Measurements from ENCODE around the gene GUCY1A1. TPM values are rescaled to one million over a fixed set of nuclear protein-coding genes. Genes with fewer than 3 reads are reported as not detected.

The GUCY1A1 gene
- total RNA-seq, 2 experiments from 2014 or later: 0.09 to 0.45 TPM

DNA sequence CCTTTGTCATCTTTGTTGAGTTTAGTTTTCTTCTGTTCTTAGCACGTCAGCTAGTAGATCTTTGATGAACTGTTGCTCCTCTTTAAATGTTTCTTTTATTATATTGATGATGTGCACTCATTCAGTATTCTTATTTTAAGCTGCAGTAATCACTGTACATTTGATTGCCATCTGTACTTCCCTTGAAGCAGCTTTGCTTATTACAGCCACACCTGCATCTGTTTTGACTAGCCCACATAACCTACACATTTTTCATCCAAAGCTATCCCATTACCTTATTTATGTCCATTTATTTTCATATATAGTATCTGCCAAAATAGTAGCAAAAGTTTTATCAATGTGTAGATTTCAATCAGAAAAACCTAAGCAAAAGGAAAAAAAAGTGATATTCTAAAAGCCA is 68.3 kb downstream of the GUCY1A1 start:
- CTCF ChIA-PET: no interaction called here
- POLR2A ChIA-PET: no interaction called here

DNA sequence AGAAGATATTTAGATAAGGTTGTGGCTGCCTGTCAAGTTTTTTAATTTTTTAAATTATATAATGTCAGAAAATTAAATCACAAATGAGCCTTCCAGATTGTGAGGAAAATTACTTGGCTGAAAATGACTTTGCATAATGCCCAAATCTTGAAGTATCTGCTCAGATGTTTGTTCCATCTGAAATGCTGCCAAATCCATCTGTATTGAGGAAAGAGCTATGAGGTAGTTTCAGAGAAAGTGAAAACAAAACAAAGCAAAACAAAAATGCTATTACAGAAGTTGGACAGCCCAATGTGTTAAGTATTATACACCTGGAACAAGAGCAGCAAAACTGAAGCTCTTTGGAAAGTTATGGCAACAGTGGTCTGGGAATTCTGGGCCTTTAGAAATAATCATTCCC is 68.8 kb downstream of the GUCY1A1 start:
- no peaks in the 10 kb centered on the region for H3K36me3 Mint-ChIP-seq (ENCODE audit: low read depth)
- no peak for ATAC-seq
- intact Hi-C loops (cut with micrococcal nuclease): no loop called here

More for the DNA sequence above, 68.3 kb downstream of the GUCY1A1 start:
- no peaks in the 10 kb centered on the region for H3K4me1 Mint-ChIP-seq (ENCODE audit: low read depth)
- H3K9me3 Mint-ChIP-seq: no peaks in the 10 kb centered on the region
- H3K27ac Mint-ChIP-seq: no peak overlapping the region
- ATAC-seq (no peak), DNase-seq (no peak)
- H3K4me3 Mint-ChIP-seq: no peak overlapping the region
- no peaks in the 10 kb centered on the region for H3K27me3 Mint-ChIP-seq
- intact Hi-C loops (cut with micrococcal nuclease): no loop called here
- no peaks in the 10 kb centered on the region for H3K36me3 Mint-ChIP-seq (ENCODE audit: low read depth)
- TF ChIP-seq, protein P1, sequence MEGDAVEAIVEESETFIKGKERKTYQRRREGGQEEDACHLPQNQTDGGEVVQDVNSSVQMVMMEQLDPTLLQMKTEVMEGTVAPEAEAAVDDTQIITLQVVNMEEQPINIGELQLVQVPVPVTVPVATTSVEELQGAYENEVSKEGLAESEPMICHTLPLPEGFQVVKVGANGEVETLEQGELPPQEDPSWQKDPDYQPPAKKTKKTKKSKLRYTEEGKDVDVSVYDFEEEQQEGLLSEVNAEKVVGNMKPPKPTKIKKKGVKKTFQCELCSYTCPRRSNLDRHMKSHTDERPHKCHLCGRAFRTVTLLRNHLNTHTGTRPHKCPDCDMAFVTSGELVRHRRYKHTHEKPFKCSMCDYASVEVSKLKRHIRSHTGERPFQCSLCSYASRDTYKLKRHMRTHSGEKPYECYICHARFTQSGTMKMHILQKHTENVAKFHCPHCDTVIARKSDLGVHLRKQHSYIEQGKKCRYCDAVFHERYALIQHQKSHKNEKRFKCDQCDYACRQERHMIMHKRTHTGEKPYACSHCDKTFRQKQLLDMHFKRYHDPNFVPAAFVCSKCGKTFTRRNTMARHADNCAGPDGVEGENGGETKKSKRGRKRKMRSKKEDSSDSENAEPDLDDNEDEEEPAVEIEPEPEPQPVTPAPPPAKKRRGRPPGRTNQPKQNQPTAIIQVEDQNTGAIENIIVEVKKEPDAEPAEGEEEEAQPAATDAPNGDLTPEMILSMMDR (IDR thresholded peaks at IDR 0.05): no peak

DNA sequence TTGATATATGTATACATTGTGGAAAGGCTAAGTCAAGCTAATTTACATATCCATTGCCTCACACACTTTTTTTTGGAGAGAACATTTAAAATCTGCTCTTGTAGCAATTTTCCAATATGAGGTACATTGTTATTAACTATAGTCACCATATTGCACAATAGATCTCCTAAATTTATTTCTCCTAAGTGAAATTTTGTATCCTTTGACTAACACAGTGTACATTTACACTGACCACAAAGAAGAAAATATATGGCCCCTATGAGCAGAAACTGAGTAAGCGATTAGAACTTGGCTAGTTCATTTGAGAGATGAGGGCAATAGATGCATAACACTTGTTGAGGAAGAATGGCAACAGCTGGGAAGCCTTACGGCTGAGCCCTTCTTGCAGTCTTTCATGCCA is 71.9 kb downstream of the GUCY1A1 start:
- no peak overlapping the region for H3K4me3 Mint-ChIP-seq
- intact Hi-C loops (cut with micrococcal nuclease): no loop called here
- no peak overlapping the region for H3K27ac Mint-ChIP-seq
- H3K36me3 Mint-ChIP-seq (ENCODE audit: low read depth): no peaks in the 10 kb centered on the region
- CTCF ChIA-PET: no interaction called here
- ATAC-seq (no peak), DNase-seq (no peak)
- H3K9me3 Mint-ChIP-seq: no peaks in the 10 kb centered on the region
- TF ChIP-seq, protein P1 (IDR thresholded peaks at IDR 0.05): no peak
- no peaks in the 10 kb centered on the region for H3K27me3 Mint-ChIP-seq
- no peaks in the 10 kb centered on the region for H3K4me1 Mint-ChIP-seq (ENCODE audit: low read depth)
- POLR2A ChIA-PET: no interaction called here

More for the DNA sequence above, 68.8 kb downstream of the GUCY1A1 start:
- DNase-seq: no peak
- Mint-ChIP-seq H3K27ac (no peak overlapping the region), H3K27me3 (no peaks in the 10 kb centered on the region), H3K4me1 (ENCODE audit: low read depth) (no peaks in the 10 kb centered on the region), H3K9me3 (no peaks in the 10 kb centered on the region), H3K4me3 (no peak overlapping the region)
- POLR2A ChIA-PET: interaction anchor here (0.5 kb wide), 1 partner anchor 1124 kb away, joined by 3 read pairs; no protein-coding TSS in a partner anchor
- CTCF ChIA-PET: no interaction called here
- TF ChIP-seq, protein P1 (IDR thresholded peaks at IDR 0.05): no peak

DNA sequence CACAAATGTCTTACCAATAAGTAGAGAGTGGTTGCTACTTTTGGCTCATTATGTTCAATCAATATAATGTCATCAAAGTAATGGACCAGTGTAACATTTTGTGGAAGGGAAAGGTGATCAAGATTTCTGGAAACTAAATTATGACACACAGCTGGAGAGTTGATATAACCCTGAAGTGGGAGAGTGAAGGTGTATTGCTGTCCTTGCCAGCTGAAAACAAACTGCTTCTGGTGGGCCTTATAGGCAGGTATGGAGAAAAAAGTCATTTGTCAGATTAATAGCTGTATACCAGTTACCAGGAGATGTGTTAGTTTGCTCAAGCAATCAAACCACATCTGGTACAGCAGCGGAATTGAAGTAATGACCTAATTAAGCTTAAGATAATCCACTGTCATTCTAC is 74.9 kb downstream of the GUCY1A1 start:
- TF ChIP-seq, protein P1 (IDR thresholded peaks at IDR 0.05): no peak
- Mint-ChIP-seq H3K27ac (no peak overlapping the region), H3K9me3 (no peaks in the 10 kb centered on the region), H3K4me1 (ENCODE audit: low read depth) (no peaks in the 10 kb centered on the region), H3K4me3 (no peak overlapping the region), H3K27me3 (no peaks in the 10 kb centered on the region), H3K36me3 (ENCODE audit: low read depth) (no peaks in the 10 kb centered on the region)
- POLR2A ChIA-PET: no interaction called here
- DNase-seq: no peak
- intact Hi-C loops (cut with micrococcal nuclease): no loop called here
- no peak for ATAC-seq
- CTCF ChIA-PET: no interaction called here

DNA sequence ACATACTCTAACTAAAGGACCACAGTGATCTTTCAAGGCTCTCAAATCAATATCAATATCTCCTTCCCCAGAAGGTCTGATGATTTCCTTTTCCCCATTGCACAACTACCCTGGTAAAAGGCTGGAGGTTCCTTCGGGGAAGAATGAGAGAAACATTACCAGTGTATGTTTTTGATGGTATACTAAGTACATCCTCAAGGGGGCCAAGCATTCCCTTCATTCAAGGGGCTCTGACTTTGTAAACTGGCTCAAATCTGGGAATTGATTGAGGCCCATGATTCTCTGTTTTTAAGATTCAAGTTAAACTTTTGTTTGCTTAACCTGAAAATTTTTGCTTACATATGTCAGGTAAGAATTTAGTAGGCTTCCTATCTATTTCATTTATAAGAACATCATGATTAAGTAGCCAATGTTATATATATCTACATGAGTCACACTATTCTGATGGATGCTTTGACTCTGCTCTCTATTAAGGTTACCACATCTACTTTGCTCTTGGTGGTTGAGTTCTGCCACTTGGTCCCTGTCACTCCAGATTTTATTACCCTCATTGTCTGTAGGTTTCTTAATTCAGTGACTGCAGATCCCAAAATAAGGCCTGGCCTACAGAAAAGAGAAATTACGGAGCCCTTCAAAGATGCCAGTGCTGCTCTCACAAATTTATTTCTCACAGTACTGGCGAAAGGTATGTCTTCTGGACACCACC is 75.8 kb downstream of the GUCY1A1 start:
- peaks cover under 1% of the 10 kb centered on the region for H3K27me3 Mint-ChIP-seq
- ChIA-PET CTCF (no interaction called here), POLR2A (no interaction called here)
- TF ChIP-seq, protein P1 (IDR thresholded peaks at IDR 0.05): no peak
- no peak overlapping the region for H3K27ac Mint-ChIP-seq
- intact Hi-C loops (cut with micrococcal nuclease): no loop called here
- ATAC-seq: no peak
- H3K4me3 Mint-ChIP-seq: no peak overlapping the region
- no peaks in the 10 kb centered on the region for H3K36me3 Mint-ChIP-seq (ENCODE audit: low read depth)
- H3K9me3 Mint-ChIP-seq: no peaks in the 10 kb centered on the region
- no peak for DNase-seq
- no peaks in the 10 kb centered on the region for H3K4me1 Mint-ChIP-seq (ENCODE audit: low read depth)

Measured in activated CD8-positive, alpha-beta T cell treated with anti-CD3 and anti-CD28 coated beads for 36 hours (primary cell).